LNCAP (cell line): ENCODE results near the gene MOB1B.

Source experiments
- TF ChIP-seq, protein P1 (sequence below): fragments of 450-650 bp; IDR thresholded peaks from 2 replicates; pipeline ENCODE4 v1.5.1; 2017; ENCODE audit warnings: mild to moderate bottlenecking

The MOB1B gene

DNA sequence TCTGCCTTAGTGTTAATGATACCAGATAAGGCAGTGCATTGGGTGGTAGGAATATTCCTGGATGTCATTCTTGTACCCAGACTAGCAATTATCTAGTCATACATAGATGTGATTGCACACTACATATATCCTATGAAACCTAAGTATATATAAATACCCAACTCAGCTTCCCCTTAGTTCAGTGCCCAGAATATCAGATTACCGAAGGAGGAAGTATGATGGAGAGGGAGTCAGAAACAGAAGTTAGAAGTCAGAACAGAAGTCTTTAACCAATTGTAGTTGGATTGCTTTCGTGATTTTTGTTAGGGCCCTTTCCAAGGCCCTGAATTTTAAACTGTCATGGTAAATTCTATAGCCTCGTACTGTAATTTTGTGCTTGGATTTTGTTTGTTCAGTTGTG lies 42.9 kb downstream of the MOB1B start:
- TF ChIP-seq, protein P1, sequence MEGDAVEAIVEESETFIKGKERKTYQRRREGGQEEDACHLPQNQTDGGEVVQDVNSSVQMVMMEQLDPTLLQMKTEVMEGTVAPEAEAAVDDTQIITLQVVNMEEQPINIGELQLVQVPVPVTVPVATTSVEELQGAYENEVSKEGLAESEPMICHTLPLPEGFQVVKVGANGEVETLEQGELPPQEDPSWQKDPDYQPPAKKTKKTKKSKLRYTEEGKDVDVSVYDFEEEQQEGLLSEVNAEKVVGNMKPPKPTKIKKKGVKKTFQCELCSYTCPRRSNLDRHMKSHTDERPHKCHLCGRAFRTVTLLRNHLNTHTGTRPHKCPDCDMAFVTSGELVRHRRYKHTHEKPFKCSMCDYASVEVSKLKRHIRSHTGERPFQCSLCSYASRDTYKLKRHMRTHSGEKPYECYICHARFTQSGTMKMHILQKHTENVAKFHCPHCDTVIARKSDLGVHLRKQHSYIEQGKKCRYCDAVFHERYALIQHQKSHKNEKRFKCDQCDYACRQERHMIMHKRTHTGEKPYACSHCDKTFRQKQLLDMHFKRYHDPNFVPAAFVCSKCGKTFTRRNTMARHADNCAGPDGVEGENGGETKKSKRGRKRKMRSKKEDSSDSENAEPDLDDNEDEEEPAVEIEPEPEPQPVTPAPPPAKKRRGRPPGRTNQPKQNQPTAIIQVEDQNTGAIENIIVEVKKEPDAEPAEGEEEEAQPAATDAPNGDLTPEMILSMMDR = no peak

DNA sequence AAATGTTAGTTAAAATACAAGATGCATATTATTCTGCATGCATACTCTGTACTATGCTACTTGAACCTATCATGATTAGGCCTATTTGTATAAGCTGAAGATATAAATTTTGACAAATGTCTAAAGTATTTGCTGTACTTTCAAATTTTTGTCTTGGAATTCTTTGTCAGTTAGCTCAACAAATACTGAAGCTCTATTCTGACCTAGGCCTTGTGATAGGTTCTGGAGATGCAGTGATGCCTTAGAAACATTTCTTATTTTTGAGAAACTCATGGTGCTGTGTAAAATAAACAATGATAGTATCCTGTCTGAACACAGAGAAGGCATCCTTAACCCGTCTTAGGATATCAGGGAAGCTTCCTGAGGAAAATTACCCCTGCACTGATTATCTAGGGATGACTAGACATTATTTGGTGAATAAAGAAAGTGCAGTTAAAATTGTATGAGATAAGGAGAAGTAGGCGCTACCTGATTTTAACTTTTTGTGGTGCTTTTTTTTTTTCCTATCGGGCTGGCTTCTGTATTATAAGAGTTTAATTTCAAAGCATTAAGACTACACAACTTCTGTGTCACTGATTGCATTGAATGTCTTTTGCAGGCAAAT lies 43.4 kb downstream of the MOB1B start:
- TF ChIP-seq, protein P1 = no peak

DNA sequence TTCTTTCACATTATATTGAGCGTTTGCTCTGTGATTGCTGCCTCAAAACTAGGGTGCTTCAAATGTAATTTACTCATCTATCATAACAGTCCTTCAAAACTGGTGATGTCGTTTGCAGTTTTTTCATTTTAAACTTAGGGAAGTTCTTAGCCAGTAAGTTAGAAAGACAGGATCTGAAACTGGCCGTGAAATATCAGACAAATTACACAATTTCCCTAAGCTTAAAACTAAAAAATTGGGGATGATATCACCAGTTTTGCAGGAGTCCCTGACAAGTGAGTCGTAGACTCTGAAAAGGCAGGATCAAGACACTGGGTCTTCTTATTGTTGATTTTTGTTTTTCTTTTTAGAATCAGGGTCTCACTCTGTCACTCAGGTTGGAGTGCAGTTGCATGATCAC lies 44.8 kb downstream of the MOB1B start:
- TF ChIP-seq, protein P1 = no peak

DNA sequence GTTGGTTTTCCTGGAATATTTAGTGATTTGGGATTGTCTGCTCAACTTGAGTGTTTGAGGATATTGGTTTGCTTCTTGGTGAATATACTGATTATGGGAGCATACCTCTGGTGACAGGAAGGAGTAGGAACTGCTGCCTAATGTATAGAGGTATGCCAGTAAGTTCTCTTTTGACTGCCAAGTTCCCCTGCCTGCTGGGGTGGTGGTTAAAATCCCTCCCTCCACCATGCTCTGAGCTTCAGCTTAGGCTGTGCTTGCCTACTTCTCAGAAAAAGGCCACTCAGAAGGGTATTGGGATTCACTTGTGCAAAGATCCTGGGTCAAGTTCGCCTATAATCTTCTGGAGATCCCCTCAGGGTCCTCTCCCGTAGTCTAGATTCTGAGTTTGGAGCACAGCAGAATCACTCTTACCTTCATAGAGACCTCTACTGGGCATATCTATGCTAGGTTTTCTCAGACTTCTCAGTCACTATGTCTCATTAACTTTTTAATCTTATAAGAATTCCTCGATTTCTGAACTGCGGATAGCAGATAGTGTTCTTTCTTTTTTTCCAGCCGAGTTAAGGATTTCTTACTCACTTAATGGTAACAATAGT lies 46.6 kb downstream of the MOB1B start:
- TF ChIP-seq, protein P1 = no peak

DNA sequence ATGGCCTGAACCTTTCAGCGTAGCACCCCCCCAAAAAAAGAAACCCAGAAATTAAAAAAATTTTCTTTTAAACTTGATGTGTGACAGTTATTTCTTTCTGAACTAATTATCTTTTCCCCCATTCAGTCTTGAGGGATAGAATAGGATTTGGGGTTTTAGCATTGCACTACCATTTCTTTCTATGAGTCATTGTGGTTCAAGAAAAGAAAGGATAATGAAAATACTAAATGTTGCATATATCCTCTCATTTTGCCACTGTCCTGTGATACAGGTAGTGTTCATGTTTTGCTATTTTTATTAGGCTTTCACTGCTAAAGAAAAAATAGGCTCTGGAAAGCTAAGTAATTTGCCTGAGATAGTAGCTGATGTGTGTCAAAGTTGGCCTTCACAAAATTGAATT lies 51.9 kb downstream of the MOB1B start:
- TF ChIP-seq, protein P1 = no peak

DNA sequence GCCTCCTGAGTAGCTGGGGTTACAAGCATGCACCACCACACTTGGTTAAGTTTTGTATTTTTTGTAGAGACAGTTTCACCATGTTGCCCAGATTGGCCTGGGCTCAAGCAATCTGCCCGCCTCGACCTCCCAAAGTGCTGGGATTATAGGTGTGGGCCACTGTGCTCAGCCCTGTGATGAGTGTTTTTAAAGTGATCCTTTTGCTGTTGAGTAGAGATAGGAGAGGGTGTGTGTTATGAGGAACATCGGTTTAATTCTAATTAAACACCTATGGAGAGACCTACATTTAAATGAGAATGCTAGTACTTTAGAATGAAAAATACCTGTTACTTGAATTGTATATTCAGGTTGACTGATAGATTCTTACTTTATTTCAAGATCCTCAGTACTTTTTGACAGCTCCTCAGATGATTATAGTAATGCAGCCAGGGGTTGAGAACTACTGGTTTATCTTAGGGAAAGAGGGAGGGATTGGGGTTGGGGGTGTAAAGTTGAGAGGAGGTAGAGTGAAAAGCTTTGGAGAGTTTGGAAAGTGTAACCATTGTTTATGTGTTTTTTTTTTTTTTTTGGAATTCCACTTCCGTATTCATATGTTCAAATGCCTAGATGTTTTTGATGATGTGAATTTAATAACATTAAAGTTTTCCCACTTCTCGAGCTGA lies 54.5 kb downstream of the MOB1B start:
- TF ChIP-seq, protein P1 = no peak

DNA sequence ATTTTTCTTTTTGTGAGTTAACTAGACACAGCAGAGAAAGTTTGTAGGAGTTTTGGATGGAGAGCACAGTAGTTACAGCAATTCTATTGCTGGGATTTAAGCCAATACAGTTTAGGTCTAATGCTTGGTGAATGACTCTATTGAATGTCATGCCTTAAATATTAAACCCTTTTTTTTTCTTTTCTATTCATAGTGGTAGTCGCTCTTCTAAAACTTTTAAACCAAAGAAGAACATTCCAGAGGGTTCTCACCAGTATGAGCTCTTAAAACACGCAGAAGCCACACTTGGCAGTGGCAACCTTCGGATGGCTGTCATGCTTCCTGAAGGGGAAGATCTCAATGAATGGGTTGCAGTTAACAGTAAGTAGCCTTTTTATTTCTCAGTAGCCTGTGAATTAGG lies 56.5 kb downstream of the MOB1B start:
- TF ChIP-seq, protein P1 = no peak
